K562 (cell line): Measurements from ENCODE around the gene PCDHGB5.

Experiments
- CTCF ChIP-seq, 3 experiments: IDR thresholded peaks in 2 of 3; conservative IDR thresholded peaks in 1 of 3; 2 replicates each; pipeline ENCODE4 v1.5.1; 2011 to 2012; ENCODE audit warnings: low read length in 3 of 3, mild to moderate bottlenecking in 3 of 3, control low read depth in 2 of 3, improper control_type of control experiment in 1 of 3, inconsistent platforms in 1 of 3, low read depth in 1 of 3, mixed read lengths in 1 of 3, moderate library complexity in 1 of 3; ENCODE audit not compliant: insufficient read depth in 2 of 3
- EGR1 ChIP-seq: fragments of 450-650 bp; conservative IDR thresholded peaks from 2 replicates; pipeline ENCODE4 v1.6.1; 2017; ENCODE audit warnings: mild to moderate bottlenecking
- ERF ChIP-seq: fragments of 450-650 bp; formaldehyde crosslinking; IDR thresholded peaks from 2 replicates; pipeline ENCODE4 v1.4.0; 2020; ENCODE audit warnings: mild to moderate bottlenecking, mixed read lengths
- ESRRB ChIP-seq: fragments of 250-450 bp; sonication (Bioruptor Pico); IDR thresholded peaks from 2 replicates; pipeline ENCODE4 v1.5.0; 2020; ENCODE audit warnings: mild to moderate bottlenecking, moderate library complexity, borderline replicate concordance
- GTF2E2 ChIP-seq: fragments of 200-800 bp; sonication (Bioruptor generic); IDR thresholded peaks from 2 replicates; pipeline ENCODE4 v1.6.1; 2016; ENCODE audit warnings: missing genetic modification characterization, missing compliant biosample characterization
- NRF1 ChIP-seq, 2 experiments: fragments of 450-650 bp; IDR thresholded peaks in 1 of 2; conservative IDR thresholded peaks in 1 of 2; 2 replicates each; pipeline ENCODE4 v1.6.1; 2014; ENCODE audit warnings: mild to moderate bottlenecking in 2 of 2
- POLR2A ChIP-seq: fragments of 450-650 bp; conservative IDR thresholded peaks from 2 replicates; pipeline ENCODE4 v1.6.1; 2016
- RAD51 ChIP-seq: fragments of 450-650 bp; IDR thresholded peaks from 2 replicates; pipeline ENCODE4 v1.7.1; 2016; ENCODE audit warnings: low read depth, mild to moderate bottlenecking, borderline replicate concordance
- RB1 ChIP-seq: fragments of 450-650 bp; IDR thresholded peaks from 2 replicates; pipeline ENCODE4 v1.6.1; 2017; ENCODE audit warnings: low read depth, mild to moderate bottlenecking
- SETDB1 ChIP-seq: IDR thresholded peaks from one replicate; pipeline ENCODE4 v1.6.1; 2012; ENCODE audit warnings: low read length, control low read depth, inconsistent platforms
- SMARCB1 ChIP-seq: IDR thresholded peaks from 2 replicates; pipeline ENCODE4 v1.6.1; 2011; ENCODE audit warnings: improper control_type of control experiment, low read depth; ENCODE audit not compliant: insufficient read length
- SPI1 ChIP-seq: IDR thresholded peaks from 2 replicates; pipeline ENCODE4 v1.6.1; 2011; ENCODE audit warnings: low read depth, low read length, control low read depth, borderline replicate concordance
- TF ChIP-seq, protein P1 (sequence below): sonication (generic); formaldehyde crosslinking; IDR thresholded peaks from 2 replicates; pipeline ENCODE4 v1.5.0; 2020; ENCODE audit warnings: missing genetic modification reagents

- TF ChIP-seq SETDB1 (no peak), NRF1 (conservative IDR thresholded peaks at IDR 0.05 in 1 of 2, IDR thresholded peaks at IDR 0.05 in 1 of 2) (no peak), GTF2E2 (tag) (no peak), RB1 (no peak), CTCF (IDR thresholded peaks at IDR 0.05 in 2 of 3, conservative IDR thresholded peaks at IDR 0.05 in 1 of 3; ENCODE audit: insufficient read depth in 2 of 3, low read depth in 1 of 3, low read length in 3 of 3) (peak; percentile 43 to 63 (median 60)), POLR2A (no peak), SPI1 (no peak), RAD51 (no peak), ERF (CRISPR knock-in tag) (no peak), EGR1 (no peak), ESRRB (no peak), SMARCB1 (no peak)
- TF ChIP-seq, protein P1, sequence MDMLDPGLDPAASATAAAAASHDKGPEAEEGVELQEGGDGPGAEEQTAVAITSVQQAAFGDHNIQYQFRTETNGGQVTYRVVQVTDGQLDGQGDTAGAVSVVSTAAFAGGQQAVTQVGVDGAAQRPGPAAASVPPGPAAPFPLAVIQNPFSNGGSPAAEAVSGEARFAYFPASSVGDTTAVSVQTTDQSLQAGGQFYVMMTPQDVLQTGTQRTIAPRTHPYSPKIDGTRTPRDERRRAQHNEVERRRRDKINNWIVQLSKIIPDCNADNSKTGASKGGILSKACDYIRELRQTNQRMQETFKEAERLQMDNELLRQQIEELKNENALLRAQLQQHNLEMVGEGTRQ (CRISPR knock-in tag), result no peak
These were observed 24.0 kb upstream of the PCDHGB5 start, which contains the start of gene PCDHGA6 for GRCh38 chr5:141373673-141374317.
